Osteocyte (in vitro differentiated cells): ENCODE data around the gene SHE. TPM values are rescaled to one million over a fixed set of nuclear protein-coding genes. Genes with fewer than 3 reads are reported as not detected.

Experiments
- DNase-seq: peaks from one replicate; pipeline ENCODE4 v3.0.0; 2021; ENCODE audit warnings: mixed read lengths; ENCODE audit not compliant: unreplicated experiment; ENCODE audit errors: extremely low spot score
- H3K27ac Mint-ChIP-seq: one replicate; pipeline ENCODE4 v1.8.0; 2021; ENCODE audit warnings: mild to moderate bottlenecking, mixed read lengths; ENCODE audit not compliant: unreplicated experiment
- H3K27me3 Mint-ChIP-seq: one replicate; pipeline ENCODE4 v1.8.0; 2021; ENCODE audit warnings: mixed read lengths; ENCODE audit not compliant: unreplicated experiment
- H3K36me3 Mint-ChIP-seq: one replicate; pipeline ENCODE4 v1.8.0; 2021; ENCODE audit warnings: mixed read lengths; ENCODE audit not compliant: unreplicated experiment
- H3K4me1 Mint-ChIP-seq: one replicate; pipeline ENCODE4 v1.8.0; 2021; ENCODE audit warnings: mixed read lengths; ENCODE audit not compliant: unreplicated experiment
- H3K4me3 Mint-ChIP-seq: one replicate; pipeline ENCODE4 v1.8.0; 2021; ENCODE audit warnings: mild to moderate bottlenecking, moderate library complexity, mixed read lengths; ENCODE audit not compliant: unreplicated experiment
- H3K9me3 Mint-ChIP-seq: one replicate; pipeline ENCODE4 v1.8.0; 2021; ENCODE audit warnings: mixed read lengths; ENCODE audit not compliant: unreplicated experiment
- CTCF ChIP-seq: fragments of 200-600 bp; sonication (generic); IDR thresholded peaks from 2 replicates; pipeline ENCODE4 v1.5.0; 2021; ENCODE audit warnings: antibody characterized with exemption, mild to moderate bottlenecking, moderate library complexity
- total RNA-seq: library from RNA; stranded (reverse); gene quantifications from 2 replicates; pipeline ENCODE4 v1.2.1, GENCODE V29; 2021

SHE gene
- total RNA-seq, 1 donor from 2014 or later = not detected

- TF ChIP-seq CTCF = no peak
- no peaks in the 10 kb centered on the region for H3K9me3 Mint-ChIP-seq
- no peak overlapping the region for H3K4me3 Mint-ChIP-seq
- H3K4me1 Mint-ChIP-seq = no peaks in the 10 kb centered on the region
- no peak overlapping the region for H3K27ac Mint-ChIP-seq
- no peaks in the 10 kb centered on the region for H3K36me3 Mint-ChIP-seq
- peaks cover 35% of the 10 kb centered on the region for H3K27me3 Mint-ChIP-seq
- DNase-seq = no peak
Observed at GRCh38 chr1:154527192-154527591, 25.0 kb upstream of the SHE start.

DNA sequence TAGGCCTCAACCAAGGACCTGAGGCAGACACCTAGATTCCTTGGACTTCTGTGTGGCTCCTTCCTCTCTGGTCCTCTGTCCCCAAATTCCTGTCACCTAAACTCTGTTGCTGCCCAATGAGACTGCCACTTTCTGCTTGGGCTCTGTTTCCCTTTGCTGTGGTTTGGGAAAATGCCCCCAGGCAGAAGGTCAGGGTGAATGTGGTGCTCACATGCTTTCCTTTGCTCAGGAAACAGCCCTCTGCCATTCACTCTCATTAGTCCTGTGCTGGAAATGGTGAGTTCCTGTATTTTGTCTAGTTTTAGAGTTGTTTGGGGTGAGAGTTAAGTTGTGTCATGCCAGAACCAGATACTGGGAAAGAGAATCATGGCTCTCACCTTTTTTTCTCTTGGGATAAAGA lies 22.7 kb upstream of the SHE start:
- no peaks in the 10 kb centered on the region for H3K36me3 Mint-ChIP-seq
- no peak overlapping the region for H3K27ac Mint-ChIP-seq
- no peak overlapping the region for H3K4me3 Mint-ChIP-seq
- no peak for TF ChIP-seq CTCF
- H3K9me3 Mint-ChIP-seq = no peaks in the 10 kb centered on the region
- peaks cover 46% of the 10 kb centered on the region for H3K27me3 Mint-ChIP-seq
- H3K4me1 Mint-ChIP-seq = peaks cover 3% of the 10 kb centered on the region
- DNase-seq = no peak

GRCh38 chr1:154521695-154522094 lies 19.5 kb upstream of the SHE start:
- TF ChIP-seq CTCF = no peak
- H3K36me3 Mint-ChIP-seq = no peaks in the 10 kb centered on the region
- no peak overlapping the region for H3K4me3 Mint-ChIP-seq
- no peak overlapping the region for H3K27ac Mint-ChIP-seq
- peaks cover 3% of the 10 kb centered on the region for H3K4me1 Mint-ChIP-seq
- DNase-seq = no peak
- peaks cover 50% of the 10 kb centered on the region for H3K27me3 Mint-ChIP-seq
- H3K9me3 Mint-ChIP-seq = no peaks in the 10 kb centered on the region

DNA sequence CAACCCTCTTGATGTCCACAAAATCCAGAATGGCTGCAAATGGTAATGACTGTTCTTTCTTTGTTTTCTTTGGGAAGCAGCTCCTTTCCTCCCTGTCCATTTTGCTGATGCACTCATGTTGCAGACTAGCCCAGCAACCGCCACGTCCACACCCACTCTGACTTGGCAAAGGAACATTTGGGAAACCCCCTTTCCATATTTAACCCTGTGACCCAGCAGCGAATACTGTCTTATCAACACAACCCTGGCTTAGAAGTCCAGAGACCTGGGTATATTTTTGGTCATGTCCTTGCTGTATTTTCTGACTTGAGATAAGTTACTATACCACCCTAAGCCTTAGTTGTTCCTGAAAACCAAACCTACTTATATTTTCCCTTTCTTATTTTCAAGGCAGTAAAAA lies 18.1 kb upstream of the SHE start:
- no peak overlapping the region for H3K27ac Mint-ChIP-seq
- H3K9me3 Mint-ChIP-seq = no peaks in the 10 kb centered on the region
- no peak for DNase-seq
- H3K36me3 Mint-ChIP-seq = no peaks in the 10 kb centered on the region
- H3K4me1 Mint-ChIP-seq = peaks cover 3% of the 10 kb centered on the region
- peaks cover 61% of the 10 kb centered on the region for H3K27me3 Mint-ChIP-seq
- no peak overlapping the region for H3K4me3 Mint-ChIP-seq
- TF ChIP-seq CTCF = no peak

DNA sequence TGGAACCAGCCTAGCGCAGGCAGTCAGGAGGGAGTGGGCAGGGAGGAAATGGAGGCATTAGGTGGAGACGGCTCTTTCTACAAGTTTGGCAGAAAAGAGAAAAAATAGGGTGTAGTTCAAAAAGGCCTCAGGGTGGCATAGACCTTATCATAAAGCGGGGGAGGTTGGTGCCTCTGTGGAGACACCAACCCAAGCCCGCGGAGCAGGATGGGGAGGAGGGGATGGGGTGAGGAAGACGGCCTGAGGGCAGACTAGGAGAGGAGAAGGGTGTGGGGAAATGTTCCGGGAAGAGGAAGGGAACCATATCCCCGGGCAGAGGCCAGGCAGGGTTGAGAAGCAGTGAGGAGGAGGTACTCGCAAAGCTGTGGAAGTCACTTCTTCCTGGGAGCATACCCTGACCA lies 17.4 kb upstream of the SHE start:
- no peak for DNase-seq
- peaks cover 3% of the 10 kb centered on the region for H3K4me1 Mint-ChIP-seq
- H3K36me3 Mint-ChIP-seq = no peaks in the 10 kb centered on the region
- no peak overlapping the region for H3K27ac Mint-ChIP-seq
- no peak for TF ChIP-seq CTCF
- no peak overlapping the region for H3K4me3 Mint-ChIP-seq
- H3K27me3 Mint-ChIP-seq = peaks cover 58% of the 10 kb centered on the region
- no peaks in the 10 kb centered on the region for H3K9me3 Mint-ChIP-seq
